Stimulated activated CD4-positive, alpha-beta T cell treated with anti-CD3 and anti-CD28 coated beads, Interleukin-12 subunit alpha, Interleukin-12 subunit beta, amount 100 ng/mL, for 24 hours (primary cell): ENCODE data around the gene LASP1.

Experiments
- DNase-seq, 2 experiments: peaks; one replicate each; pipeline ENCODE4 v3.0.0-alpha.2; 2020; ENCODE audit warnings: low read depth in 2 of 2

Gene LASP1

GRCh38 chr17:38885728-38886642 is 16.1 kb downstream of the LASP1 start:
- no peak for DNase-seq

DNA sequence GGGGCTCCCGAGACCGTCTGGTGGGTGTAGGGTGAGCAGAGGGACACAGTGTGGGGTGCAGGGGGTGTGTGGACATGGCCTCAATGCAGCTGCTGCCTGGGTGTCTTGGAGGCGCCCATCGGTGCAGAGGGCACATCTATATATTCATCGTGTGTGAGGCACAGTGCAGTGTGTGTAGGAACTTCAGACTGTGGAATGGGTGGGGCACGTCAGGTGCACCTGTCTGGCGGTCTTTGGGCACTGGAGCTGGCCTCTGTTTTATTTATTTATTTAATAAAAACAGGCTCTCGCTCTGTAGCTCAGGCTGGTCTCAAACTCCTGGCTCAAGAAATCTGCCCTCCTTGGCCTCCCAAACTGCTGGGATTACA is 16.8 kb downstream of the LASP1 start:
- DNase-seq, result no peak

DNA sequence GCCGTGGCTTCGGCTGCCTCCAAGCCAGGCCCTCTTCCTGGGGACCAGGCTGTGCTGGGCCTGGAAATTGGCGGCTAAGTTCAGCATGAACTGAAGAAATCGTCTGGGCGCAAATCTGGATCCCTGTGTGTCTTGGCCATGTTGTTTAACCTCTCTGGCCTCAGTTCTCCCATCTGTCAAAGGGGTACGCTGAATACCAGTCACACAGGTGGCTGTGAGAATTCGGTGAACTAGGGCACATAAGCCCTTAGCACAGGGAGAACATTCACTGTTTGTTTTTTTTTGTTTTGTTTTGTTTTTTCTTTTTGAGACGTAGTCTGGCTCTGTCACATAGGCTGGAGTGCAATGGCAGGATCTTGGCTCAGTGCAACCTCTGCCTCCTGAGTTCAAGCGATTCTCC is 19.0 kb downstream of the LASP1 start:
- DNase-seq, result no peak

GRCh38 chr17:38889745-38890409 is 20.0 kb downstream of the LASP1 start:
- DNase-seq, result no peak

- no peak for DNase-seq
Observed at GRCh38 chr17:38890410-38890746, 20.5 kb downstream of the LASP1 start.

GRCh38 chr17:38891441-38891840 is 21.6 kb downstream of the LASP1 start:
- DNase-seq, result no peak

DNA sequence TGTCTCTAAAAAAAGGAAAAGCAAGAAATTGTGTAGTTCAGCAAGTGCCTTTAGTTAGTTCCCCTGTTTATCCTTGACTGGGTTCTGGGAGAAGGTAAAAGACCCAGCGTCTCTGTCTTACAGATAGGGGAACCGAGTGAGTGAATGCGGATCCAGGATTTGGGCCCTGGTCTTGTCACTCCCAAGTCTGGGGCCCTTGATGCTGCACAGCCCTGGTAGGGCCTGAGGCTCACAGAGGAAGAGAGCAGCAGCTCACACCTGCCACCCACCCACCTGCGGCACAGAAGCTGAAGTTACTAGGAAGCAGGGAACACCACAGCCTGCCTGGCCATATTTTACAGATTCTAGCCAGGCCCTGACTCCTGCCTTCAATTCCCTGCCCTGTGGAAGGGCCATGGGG is 22.2 kb downstream of the LASP1 start:
- DNase-seq, result no peak

DNA sequence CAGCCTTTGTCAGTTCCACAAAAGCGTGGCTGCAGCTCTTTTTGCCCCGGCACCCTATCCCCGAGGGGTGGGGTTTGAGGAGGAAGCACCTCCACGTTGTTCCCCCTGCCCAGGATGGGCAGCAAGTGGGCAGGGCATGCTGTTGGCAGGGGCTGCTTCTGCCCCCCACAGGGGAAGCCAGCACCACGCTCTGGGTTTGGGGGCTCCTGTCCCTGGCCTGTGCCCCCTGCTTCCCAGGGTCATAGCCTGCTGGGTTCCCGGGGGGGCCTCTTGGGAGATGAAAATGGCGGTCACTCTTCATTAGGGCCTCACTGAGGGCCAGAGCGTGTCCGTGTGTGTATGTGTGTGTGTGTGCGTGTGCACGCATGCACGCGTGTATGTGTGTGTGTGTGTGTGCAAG is 22.8 kb downstream of the LASP1 start:
- no peak for DNase-seq

GRCh38 chr17:38893113-38893512 is 23.3 kb downstream of the LASP1 start:
- DNase-seq, result no peak

DNA sequence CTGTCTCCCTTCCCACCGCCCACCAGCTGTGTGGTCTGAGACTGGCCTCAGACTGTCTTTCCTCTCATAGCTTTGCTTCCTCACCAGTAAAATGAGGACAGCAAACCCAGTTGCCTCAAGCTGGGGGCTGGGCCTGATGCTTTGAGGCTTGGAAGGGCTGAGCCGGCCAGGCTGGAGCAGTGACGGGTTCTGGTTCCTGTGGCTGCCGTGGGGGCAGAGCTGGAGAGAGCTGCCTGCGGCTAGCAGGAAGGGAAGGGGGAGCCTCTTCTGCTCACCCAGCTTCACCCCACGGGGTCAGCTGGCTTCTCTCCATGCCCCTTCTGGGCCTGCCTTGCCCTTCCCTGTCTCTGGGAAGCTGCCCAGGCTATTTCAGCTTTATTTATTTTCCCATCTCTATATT is 23.7 kb downstream of the LASP1 start:
- no peak for DNase-seq

DNA sequence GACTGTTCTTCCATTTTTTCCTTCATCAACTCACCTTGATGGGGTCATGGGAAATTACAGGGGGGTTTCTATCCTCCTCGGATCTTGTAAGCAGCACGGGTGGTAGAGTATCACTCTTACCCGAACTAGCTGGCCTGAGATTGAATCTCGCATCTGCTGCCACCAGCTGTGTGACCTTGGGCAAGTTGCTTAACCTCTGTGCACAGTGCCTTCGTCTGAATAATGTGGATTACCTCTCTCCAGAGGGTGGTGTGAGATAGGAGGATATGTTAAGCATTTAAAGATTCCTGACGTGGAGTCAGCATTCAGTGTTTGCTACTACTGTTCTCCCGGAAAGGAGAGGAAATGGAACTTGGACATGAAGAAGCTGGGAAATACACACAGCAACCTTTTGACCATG is 24.4 kb downstream of the LASP1 start:
- DNase-seq, result no peak

GRCh38 chr17:38896346-38896954 is 26.6 kb downstream of the LASP1 start:
- no peak for DNase-seq

GRCh38 chr17:38897176-38897575 is 27.3 kb downstream of the LASP1 start:
- no peak for DNase-seq

- DNase-seq, result no peak
Observed at GRCh38 chr17:38897671-38898290, 27.9 kb downstream of the LASP1 start.

GRCh38 chr17:38898291-38898679 is 28.4 kb downstream of the LASP1 start:
- DNase-seq, result no peak

DNA sequence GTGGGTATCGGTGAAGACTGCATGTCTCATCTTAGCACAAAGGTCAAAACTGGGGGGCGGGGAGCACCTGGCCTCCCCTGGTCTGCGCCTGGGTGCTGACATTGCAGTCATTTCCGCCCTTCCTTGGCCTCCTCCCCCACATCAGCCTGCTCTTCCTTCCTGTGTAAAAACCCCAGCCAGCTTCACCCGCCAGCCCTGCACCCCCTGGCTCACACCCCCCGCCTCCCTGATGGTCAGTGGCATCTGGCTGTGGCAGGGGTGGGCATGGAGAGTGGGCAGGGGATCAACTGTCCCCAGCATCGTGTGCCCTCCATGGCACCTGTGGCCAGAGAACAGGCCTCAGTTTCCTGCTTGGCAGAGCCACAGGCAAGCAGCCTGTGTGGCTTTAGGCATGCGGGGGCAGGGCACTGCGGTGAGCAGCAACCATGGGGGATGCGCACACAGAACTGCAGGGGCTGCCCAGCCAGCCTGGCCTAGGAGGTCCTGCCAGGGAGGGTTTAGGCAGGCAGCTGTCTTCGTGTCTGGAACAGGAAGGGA is 29.0 kb downstream of the LASP1 start:
- DNase-seq, result peak; percentile 70 to 82

DNA sequence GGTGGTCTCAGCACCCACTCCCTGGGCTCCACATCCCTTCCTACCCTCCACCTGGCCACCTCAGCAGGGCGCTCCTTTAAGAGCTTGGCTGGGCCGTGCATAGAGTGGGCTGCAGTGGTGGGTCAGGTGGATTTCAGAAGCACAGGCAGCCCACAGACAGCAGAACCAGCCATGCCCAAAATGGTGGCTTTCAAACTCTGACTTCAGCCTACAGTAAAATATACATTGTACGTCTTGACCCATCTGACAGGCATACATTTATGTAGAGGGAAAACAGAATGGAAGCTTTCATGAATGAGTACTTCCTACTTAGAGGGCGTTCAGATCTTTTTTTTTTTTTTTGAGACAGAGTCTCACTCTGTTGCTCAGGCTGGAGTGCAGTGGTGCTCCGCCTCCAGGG is 29.6 kb downstream of the LASP1 start:
- no peak for DNase-seq

DNA sequence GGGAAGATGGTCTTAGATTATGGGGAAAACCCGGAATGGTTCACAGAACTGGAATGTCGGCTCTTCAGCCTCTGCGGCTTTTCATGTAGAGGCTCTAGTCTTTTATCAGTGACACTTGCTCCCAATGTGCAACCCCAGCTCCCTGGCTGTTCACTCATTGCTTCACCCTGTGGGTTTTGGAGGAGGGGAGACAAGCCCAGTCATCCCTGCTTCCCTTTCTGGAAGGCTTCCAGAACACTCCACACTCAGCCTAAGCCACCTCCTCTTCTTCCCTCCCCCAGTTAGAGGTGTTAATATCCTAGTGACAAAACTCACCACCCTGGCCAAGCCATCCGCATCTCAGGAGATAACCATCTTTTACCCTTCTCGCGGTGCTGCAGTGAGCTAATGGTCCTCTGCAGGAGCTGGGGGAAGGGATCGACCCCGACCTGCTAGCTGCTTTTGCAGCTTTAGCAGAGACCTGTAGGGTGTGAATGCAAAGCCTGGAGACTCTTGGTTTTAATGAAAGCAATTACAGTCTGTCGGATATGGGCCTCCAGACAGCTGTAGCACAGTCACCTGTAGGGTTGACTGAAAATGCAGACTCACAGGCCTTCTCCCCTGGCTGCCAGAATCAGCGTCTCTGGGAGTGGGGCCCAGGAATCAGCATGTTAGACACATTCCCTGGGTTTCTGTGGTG is 31.3 kb downstream of the LASP1 start:
- DNase-seq, result no peak

GRCh38 chr17:38903404-38903803 is 33.5 kb downstream of the LASP1 start:
- no peak for DNase-seq

DNA sequence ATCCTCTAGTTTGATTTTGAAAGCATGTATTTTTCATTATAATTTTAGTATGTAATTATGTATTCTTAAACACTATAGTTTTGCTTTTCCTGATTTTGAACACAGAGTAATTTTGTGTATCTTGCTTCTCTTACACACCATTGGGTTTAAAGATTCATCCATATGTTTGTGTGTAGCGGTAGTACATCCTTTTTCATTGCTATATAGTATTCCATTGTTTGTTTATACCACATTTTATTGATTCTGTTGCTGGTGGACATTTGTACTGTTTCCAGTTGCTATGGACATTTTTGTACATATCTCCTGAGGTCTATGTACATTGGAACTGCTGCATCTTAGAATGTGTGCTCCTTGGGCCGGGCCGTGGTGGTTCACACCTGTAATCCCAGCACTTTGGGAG is 35.0 kb downstream of the LASP1 start:
- no peak for DNase-seq

DNA sequence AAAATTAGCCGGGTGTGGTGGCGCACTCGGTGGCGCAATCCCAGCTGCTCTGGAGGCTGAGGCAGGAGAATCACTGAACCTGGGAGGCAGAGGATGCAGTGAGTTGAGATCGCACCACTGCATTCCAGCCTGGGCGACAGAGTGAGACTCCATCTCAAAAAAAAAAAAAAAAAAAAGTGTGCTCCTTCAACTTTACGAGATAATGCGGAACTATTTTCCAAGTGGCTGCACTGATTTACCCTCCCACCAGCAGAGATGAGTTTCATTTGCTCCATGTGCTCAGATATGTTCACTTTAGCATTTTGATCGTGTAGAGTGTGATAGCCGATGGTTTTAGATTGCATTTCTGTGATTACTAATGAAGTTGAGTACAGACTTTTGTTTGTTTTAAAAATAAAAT is 35.5 kb downstream of the LASP1 start:
- no peak for DNase-seq
